ENCODE data around the gene AEBP1. TPM values are rescaled to one million over a fixed set of nuclear protein-coding genes. Genes with fewer than 3 reads are reported as not detected.

The AEBP1 gene
- total RNA-seq, 4 donors from 2014 or later, result 71.0 to 234 (median 156) TPM

DNA sequence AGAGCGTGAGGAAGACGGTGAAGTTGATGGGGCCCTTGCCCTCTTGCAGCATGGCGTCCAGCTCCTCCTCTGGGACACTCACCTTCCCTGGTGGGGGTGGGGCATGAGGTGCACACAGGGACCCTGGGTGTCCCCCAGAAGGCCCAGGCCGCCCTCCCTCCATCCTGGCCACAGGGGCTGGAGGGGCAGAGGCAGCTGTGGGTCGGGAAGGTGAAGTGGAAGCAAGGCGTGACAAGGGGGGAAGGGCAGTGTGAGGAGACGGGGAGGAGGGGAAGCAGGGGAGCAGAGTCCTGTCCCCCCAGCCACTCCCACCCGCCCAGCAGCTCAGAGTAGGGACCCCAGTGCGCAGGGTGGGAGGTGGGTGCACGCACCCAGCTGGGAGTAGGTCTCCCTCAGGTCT lies 36.2 kb downstream of the AEBP1 start:
- WGBS, result 89% methylated on average over 7 of the region's 10 CpGs
- DNase-seq (ENCODE audit: extremely low spot score), result no peak
- Histone ChIP-seq H3K4me1 (peaks cover 3 to 7% (median 4%) of the 10 kb centered on the region in 4 donors), H3K9me3 (no peaks in the 10 kb centered on the region), H3K4me3 (no peak overlapping the region), H3K36me3 (no peaks in the 10 kb centered on the region), H3K27ac (replicated peaks in 1 of 4) (no peak overlapping the region), H3K27me3 (peaks cover 0 to 7% (median 2%) of the 10 kb centered on the region in 4 donors)
- intact Hi-C loops (cut with DNase I), result no loop called here
- no peak for TF ChIP-seq EP300 (IDR thresholded peaks at IDR 0.05)
- no peak for TF ChIP-seq POLR2A (IDR thresholded peaks at IDR 0.05; ENCODE audit: low read depth)
- TF ChIP-seq, protein P1, sequence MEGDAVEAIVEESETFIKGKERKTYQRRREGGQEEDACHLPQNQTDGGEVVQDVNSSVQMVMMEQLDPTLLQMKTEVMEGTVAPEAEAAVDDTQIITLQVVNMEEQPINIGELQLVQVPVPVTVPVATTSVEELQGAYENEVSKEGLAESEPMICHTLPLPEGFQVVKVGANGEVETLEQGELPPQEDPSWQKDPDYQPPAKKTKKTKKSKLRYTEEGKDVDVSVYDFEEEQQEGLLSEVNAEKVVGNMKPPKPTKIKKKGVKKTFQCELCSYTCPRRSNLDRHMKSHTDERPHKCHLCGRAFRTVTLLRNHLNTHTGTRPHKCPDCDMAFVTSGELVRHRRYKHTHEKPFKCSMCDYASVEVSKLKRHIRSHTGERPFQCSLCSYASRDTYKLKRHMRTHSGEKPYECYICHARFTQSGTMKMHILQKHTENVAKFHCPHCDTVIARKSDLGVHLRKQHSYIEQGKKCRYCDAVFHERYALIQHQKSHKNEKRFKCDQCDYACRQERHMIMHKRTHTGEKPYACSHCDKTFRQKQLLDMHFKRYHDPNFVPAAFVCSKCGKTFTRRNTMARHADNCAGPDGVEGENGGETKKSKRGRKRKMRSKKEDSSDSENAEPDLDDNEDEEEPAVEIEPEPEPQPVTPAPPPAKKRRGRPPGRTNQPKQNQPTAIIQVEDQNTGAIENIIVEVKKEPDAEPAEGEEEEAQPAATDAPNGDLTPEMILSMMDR (IDR thresholded peaks at IDR 0.05), result no peak
- TF ChIP-seq POLR2AphosphoS5 (IDR thresholded peaks at IDR 0.05), result no peak

DNA sequence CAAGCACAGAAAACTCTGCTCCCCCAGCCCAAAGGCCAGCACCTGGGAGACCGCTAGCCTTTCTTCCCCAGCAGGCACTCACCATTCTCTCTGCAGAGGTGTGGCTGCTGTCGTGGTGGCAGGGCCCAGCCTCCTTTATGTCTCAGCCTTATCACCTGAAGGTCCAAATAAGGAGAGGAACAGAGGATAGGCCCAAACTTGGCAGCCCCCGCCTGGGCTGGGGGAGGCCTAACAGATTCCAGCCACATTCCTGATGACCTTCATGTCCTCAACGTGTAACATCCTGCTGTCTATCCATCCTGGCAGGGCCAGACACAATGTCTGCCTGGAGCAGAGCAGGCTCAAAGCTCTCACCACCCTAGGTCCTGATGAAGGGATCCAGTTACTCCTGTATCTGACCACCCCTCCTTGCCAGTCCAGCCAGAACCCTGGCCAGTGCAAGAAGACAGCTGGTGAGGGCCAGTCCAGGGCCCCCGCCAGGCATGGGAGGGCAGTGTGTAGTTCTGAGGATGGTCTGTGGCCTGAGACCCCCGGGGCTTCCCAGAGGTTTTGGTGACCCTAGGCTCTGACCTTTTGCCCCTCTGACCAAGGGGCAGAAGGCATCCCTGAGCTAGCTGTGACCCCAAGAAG lies 37.2 kb downstream of the AEBP1 start, which contains the start of gene MYL7:
Gene MYL7, minus strand, starts transcription at position 112 of the 630 bp plus-strand sequence. Its CDS starts 27 bp downstream, at position 85.
- H3K27ac ChIP-seq (replicated peaks in 1 of 4), result no peak within 1 kb of the TSS
- no peak for DNase-seq (ENCODE audit: extremely low spot score)

DNA sequence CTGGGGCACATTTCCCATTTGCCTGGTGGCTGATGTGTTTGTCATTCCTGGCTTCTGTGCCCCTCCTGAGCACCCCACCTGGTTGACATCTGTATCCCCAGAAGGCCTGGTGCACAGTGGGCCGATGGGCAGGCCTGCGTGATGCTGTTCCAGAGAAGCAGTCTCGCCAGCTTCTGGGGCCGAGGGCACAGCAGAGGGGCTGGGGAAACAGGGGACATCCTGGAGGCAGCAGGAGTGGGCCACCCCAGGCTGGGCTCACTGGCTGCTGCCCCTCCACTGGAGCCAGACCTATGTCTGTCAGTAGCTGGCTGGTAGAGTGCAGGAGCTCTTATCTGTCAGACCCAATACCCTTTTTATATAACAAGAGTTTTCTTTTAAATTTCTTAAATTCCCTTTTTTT lies 37.9 kb downstream of the AEBP1 start:
- Histone ChIP-seq H3K27ac (replicated peaks in 1 of 4) (no peak overlapping the region), H3K36me3 (no peaks in the 10 kb centered on the region), H3K4me3 (no peak overlapping the region), H3K9me3 (no peaks in the 10 kb centered on the region), H3K27me3 (peaks cover 0 to 22% (median 4%) of the 10 kb centered on the region in 4 donors), H3K4me1 (peaks cover 18 to 19% (median 19%) of the 10 kb centered on the region in 4 donors)
- DNase-seq (ENCODE audit: extremely low spot score), result no peak
- intact Hi-C loops (cut with DNase I), result no loop called here
- TF ChIP-seq POLR2AphosphoS5 (IDR thresholded peaks at IDR 0.05) (no peak), POLR2A (IDR thresholded peaks at IDR 0.05; ENCODE audit: low read depth) (no peak), EP300 (IDR thresholded peaks at IDR 0.05) (no peak)
- TF ChIP-seq, protein P1 (IDR thresholded peaks at IDR 0.05), result no peak
- WGBS, result 100% methylated on average over 4 of the region's 4 CpGs

More for the DNA sequence above, 37.2 kb downstream of the AEBP1 start, which contains the start of gene MYL7:
- H3K4me1 ChIP-seq, result peaks cover 13 to 15% (median 14%) of the 10 kb centered on the region in 4 donors
- intact Hi-C loops (cut with DNase I), result no loop called here
- H3K36me3 ChIP-seq, result no peaks in the 10 kb centered on the region
- peaks cover 0 to 17% (median 4%) of the 10 kb centered on the region in 4 donors for H3K27me3 ChIP-seq
- H3K9me3 ChIP-seq, result no peaks in the 10 kb centered on the region
- no peak within 1 kb of the TSS for H3K4me3 ChIP-seq
- TF ChIP-seq POLR2A (IDR thresholded peaks at IDR 0.05; ENCODE audit: low read depth) (no peak), POLR2AphosphoS5 (IDR thresholded peaks at IDR 0.05) (no peak), EP300 (IDR thresholded peaks at IDR 0.05) (no peak)
- TF ChIP-seq, protein P1 (IDR thresholded peaks at IDR 0.05), result no peak
- 90% methylated on average over 4 of the region's 6 CpGs for WGBS

DNA sequence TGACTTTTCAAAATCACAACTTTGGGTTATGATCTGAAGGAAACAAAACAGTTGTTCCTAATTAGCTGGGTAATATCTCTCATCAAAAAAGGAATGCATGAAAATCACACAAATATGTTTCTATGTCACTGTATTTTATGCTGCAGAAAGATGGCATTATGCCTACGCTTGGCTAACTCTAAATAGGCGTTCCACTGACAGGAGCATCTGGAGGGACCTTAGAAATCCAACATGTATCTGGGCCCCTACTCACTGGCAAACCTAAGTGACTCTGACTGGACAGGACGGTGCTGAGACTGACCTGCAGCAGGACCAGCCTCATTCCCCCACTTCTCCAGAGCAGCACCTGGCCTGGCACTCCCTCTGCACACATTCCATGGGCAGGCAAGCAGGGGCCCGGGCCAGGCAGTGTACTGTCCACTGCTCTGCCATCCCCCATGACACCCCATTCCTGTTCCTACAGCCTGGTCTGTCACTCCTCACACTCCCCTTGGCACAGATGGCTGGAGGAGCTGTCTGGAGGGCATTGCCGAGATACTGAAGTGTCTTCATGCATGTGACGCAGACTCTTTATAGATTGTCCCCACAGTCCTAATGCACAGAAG lies 39.6 kb downstream of the AEBP1 start:
- Histone ChIP-seq H3K27me3 (peaks cover 0 to 22% (median 4%) of the 10 kb centered on the region in 4 donors), H3K4me1 (peaks cover 18 to 19% (median 19%) of the 10 kb centered on the region in 4 donors), H3K4me3 (no peak overlapping the region), H3K27ac (replicated peaks in 1 of 4) (no peak overlapping the region), H3K9me3 (no peaks in the 10 kb centered on the region), H3K36me3 (no peaks in the 10 kb centered on the region)
- TF ChIP-seq EP300 (IDR thresholded peaks at IDR 0.05), result no peak
- TF ChIP-seq, protein P1 (IDR thresholded peaks at IDR 0.05), result no peak
- TF ChIP-seq POLR2AphosphoS5 (IDR thresholded peaks at IDR 0.05), result no peak
- TF ChIP-seq POLR2A (IDR thresholded peaks at IDR 0.05; ENCODE audit: low read depth), result no peak
- DNase-seq (ENCODE audit: extremely low spot score), result no peak
- intact Hi-C loops (cut with DNase I), result no loop called here
- 85% methylated on average over 4 of the region's 6 CpGs for WGBS

Measured in esophagus muscularis mucosa (tissue), 4 donors.